CD4-positive, alpha-beta T cell treated with Interleukin-21 for 1 hour (primary cell): ENCODE results near the gene OCIAD2.
"Not testable (repeated sequence)": the region's sequence is repeated elsewhere in the genome, so short reads cannot be mapped to it uniquely, and the experiment has no call there.

ENCODE experiments used
- DNase-seq: peaks from one replicate; pipeline ENCODE4 v3.0.0-alpha.2; 2020

Gene OCIAD2

GRCh38 chr4:48905363-48906015 lies 1.1 kb downstream of the OCIAD2 start:
- no peak for DNase-seq

DNA sequence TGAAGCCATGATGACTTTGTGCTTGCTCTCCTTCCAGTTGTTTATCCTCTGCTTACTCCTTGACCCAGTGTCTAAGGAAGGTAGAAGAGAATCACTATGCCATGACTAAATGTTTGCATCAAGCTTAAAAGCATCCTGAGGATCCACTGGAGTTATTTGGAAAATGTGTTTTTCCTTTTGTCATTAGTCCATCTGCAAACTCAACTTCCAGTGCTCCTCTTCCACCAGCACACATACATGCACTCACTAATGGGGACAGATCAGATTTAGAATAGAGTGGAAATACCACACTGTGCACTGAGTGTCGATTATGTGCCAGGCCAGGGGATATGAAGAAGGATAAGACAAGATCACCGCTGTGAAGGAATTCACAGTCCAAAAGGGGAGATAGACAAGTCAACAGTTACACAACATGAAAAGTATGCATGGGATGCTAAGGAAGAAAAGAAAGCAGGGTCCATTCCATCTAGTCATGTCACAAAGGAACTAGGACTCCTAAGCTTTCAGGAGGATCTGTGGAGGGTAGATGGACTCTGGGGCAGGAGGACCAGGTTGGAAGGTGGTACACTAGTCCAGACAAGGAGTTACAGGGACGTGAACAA lies 1.9 kb downstream of the OCIAD2 start:
- DNase-seq = no peak

DNA sequence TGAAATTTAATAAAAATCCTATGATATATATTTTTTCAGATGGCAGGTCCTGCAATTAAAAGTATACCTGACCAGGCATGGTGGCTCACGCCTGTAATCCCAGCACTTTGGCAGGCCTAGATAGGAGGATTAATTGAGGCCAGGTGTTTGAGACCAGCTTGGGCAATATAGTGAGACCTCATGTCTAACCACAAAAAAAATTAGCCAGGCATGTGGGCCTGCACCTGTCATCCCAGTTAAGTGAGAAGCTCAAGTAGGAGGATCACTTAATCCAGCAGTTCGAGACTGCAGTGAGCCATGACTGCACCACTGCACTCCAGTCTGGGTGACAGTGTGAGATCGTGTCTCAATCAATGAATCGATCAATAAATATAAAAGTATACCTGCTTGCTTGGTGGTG lies 2.5 kb downstream of the OCIAD2 start:
- DNase-seq = no peak

DNA sequence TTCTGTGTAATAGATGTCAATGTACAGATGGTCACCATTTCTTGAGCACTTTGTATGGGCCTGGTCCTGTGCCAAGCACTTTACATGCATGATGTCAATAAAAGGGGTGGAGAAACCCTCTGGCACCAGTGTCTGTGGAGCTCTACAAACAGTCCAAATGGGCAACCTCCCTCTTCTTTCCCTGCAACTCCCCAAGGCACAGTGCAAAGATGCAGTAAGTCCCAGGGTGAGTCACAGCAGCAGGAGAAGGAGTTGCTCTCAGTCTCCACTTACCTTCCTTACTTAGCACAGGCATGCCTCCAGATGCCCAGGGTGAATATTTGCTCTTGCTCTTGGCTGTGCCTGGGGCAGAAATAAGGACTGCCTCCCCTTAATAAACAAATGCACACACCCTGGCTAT lies 4.3 kb downstream of the OCIAD2 start:
- DNase-seq = no peak

DNA sequence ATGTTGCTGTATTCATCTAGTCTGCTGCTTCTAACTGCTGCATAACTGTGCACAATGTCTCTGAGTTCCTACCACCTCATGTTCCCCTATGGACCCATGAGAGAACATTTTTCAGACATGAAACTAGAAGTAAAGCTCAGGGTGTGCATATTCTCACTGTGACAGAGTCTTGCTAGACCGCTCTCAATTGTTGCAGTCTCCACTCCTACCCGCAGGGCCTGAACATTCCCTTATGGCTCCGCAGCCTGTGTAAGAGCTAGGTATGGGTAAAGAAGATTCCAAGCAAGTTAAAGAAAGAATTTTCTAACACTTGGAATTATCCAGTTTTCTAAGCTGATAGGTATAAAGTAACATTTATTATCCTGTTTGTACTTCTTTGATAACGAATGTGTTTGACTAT lies 5.4 kb downstream of the OCIAD2 start:
- no peak for DNase-seq

GRCh38 chr4:48899950-48900349 lies 6.6 kb downstream of the OCIAD2 start:
- DNase-seq = no peak

DNA sequence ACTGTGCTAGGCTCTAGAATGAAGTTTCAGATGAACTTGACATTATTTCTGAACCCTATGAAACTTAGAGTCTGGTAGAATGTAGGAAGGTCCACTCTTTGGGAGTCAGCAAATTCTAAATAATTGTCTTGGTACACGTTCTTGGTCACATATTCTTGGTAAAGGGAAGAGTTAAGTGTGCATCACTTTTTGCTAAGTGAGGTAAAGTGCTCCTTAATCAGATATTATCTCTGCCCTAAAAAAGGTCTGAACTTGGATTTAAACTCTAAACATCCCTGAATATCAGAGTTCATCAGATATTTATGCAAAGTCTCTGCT lies 7.2 kb downstream of the OCIAD2 start:
- DNase-seq = no peak

- no peak for DNase-seq
Observed at GRCh38 chr4:48898733-48899431, 7.7 kb downstream of the OCIAD2 start.

GRCh38 chr4:48896845-48897244 lies 9.7 kb downstream of the OCIAD2 start:
- DNase-seq = no peak

- DNase-seq = no peak
Observed at GRCh38 chr4:48891028-48891619, 15.4 kb downstream of the OCIAD2 start.

DNA sequence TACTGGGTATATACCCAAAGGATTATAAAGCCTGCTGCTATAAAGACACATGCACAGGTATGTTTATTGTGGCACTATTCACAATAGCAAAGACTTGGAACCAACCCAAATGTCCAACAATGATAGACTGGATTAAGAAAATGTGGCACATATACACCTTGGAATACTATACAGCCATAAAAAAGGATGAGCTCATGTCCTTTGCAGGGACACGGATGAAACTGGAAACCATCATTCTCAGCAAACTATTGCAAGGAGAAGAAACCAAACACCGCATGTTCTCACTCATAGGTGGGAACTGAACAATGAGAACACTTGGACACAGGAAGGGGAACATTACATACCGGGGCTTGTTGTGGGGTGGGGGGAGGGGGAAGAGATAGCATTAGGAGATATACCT lies 16.8 kb downstream of the OCIAD2 start:
- not testable (repeated sequence) for DNase-seq

DNA sequence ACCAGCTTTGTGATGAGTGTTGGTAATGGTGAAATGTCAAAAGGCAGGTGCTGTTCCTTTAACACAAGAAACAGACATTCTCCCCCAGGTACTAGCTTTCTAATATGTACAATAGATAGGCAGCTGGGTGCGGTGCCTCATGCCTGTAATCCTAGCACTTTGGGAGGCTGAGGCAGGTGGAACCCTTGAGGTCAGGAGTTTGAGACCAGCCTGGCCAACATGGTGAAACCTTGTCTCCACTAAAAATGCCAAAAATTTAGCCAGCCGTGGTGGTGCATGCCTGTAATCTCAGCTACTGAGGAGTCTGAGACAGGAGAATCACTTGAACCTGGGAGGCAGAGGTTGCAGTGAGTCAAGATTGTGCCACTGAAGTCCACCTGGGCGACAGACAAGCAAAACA lies 24.9 kb downstream of the OCIAD2 start:
- DNase-seq = not testable (repeated sequence)

DNA sequence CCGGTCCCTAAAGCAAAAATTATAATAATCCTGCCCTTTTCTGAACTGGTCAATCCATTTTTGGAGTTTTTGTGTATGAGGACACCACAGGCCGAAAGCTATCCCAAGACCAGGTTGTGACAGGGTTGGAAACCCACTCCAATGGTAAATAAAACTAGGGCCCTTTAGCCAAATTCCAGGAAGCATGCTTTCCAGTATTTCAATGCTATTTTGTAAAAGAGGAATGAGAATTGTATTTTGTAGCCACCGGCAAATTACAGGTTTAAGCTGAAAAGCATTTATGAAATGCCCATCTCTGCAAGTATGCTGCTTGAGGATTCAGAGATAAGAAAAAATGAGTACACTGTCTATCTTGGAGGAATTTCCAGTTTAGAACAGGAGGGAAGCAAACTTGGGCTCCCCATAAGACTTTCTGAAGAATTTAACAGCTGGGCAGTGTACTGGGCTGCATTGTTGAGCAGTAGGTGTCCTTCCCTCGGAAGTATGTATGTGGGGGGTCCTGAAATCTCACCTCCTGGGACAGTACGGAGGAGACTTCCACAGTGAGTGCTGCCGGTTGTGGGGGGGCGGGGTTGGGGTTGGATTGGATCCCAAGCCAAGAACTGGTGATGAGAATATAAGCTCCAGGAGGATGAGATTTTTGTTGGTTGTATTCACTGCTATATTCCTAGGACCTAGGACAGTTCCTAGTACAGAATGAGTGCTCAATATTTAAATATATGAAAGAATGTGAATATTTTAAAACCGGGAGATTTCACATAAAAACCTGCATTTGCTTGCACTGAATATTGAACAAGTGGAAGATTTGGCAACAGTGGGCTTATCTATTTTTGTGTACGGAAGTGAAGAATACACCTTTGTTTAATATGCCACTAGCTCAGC lies 26.8 kb downstream of the OCIAD2 start:
- DNase-seq = no peak

GRCh38 chr4:48877827-48878535 lies 28.6 kb downstream of the OCIAD2 start:
- DNase-seq = no peak

- DNase-seq = not testable (repeated sequence)
Observed at GRCh38 chr4:48864696-48865095, 41.9 kb downstream of the OCIAD2 start.

GRCh38 chr4:48863728-48864127 lies 42.8 kb downstream of the OCIAD2 start:
- no peak for DNase-seq

- DNase-seq = no peak
Observed at GRCh38 chr4:48862661-48863060, 43.9 kb downstream of the OCIAD2 start.

- no peak for DNase-seq
Observed at GRCh38 chr4:48862038-48862437, 44.5 kb downstream of the OCIAD2 start.

GRCh38 chr4:48858130-48858529 lies 48.4 kb downstream of the OCIAD2 start:
- no peak for DNase-seq

- no peak for DNase-seq
Observed at GRCh38 chr4:48854982-48855381, 51.6 kb downstream of the OCIAD2 start.

- no peak for DNase-seq
Observed at GRCh38 chr4:48854395-48854683, 52.2 kb downstream of the OCIAD2 start.

DNA sequence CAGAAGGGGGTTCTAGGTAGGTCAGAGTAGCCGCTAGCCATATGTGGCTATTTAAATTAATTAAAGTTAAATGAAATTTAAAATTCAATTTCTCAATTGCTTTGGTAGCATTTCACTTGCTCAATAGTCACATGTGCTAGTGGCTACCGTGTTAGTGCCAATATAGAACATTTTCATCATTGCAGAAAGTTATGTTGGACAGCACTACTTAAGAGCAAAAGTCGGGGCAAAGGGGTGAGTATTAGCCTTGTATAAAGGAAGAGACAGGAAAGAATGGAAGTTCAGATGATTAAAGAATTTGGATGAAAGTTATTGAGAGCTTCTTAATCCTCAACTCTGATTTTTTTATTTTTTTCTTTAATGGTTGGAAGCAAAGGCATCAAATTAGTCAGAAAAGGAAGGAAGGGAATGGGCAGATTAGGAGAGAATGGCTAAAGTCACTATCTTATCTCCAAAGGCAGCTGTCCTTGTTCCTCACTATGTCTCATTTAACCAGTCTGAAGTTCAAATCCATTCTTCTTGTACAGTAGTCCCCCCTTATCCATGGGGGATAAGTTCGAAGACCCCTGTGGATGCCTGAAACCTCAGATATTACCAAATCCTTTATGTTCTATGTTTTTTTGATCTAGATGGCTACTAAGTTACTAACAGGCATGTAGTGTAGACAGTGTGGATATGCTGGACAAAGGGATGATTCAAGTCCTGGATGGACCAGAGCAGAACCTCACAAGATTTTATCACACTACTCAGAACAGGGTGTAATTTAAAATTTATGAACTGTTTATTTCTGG lies 52.8 kb downstream of the OCIAD2 start:
- DNase-seq = no peak
